Activated CD4-positive, alpha-beta T cell treated with anti-CD3 and anti-CD28 coated beads for 36 hours (primary cell): ENCODE results near the gene SH2D2A. TPM values are rescaled to one million over a fixed set of nuclear protein-coding genes. Genes with fewer than 3 reads are reported as not detected.

ENCODE experiments used
- ATAC-seq: fragments of 200-7000 bp; cut with Tn5 transposase; one replicate; pipeline ENCODE4 v1.10.0; 2021; ENCODE audit warnings: mild to moderate bottlenecking, moderate library complexity
- CTCF ChIA-PET: fragments of 350-600 bp; sonication (Branson Sonifier 250); formaldehyde crosslinking; loops from one replicate; lab custom pipeline; 2021; ENCODE audit warnings: antibody characterized with exemption; lab: Charles Lee
- POLR2A ChIA-PET: fragments of 350-600 bp; sonication (Branson Sonifier 250); formaldehyde crosslinking; loops from one replicate; lab custom pipeline; 2021; ENCODE audit warnings: antibody characterized with exemption, inconsistent platforms; lab: Charles Lee
- DNase-seq: peaks from one replicate; pipeline ENCODE4 v3.0.0-alpha.2; 2020
- H3K27ac Mint-ChIP-seq: one replicate; pipeline ENCODE4 v1.8.0; 2021; ENCODE audit warnings: mixed read lengths
- H3K27me3 Mint-ChIP-seq: one replicate; pipeline ENCODE4 v1.8.0; 2021; ENCODE audit warnings: mixed read lengths
- H3K36me3 Mint-ChIP-seq: one replicate; pipeline ENCODE4 v1.8.0; 2021; ENCODE audit warnings: low read depth, mixed read lengths
- H3K4me1 Mint-ChIP-seq: one replicate; pipeline ENCODE4 v1.8.0; 2021; ENCODE audit warnings: mixed read lengths
- H3K4me3 Mint-ChIP-seq: one replicate; pipeline ENCODE4 v1.8.0; 2021; ENCODE audit warnings: mild to moderate bottlenecking, moderate library complexity, mixed read lengths
- H3K9me3 Mint-ChIP-seq: one replicate; pipeline ENCODE4 v1.8.0; 2021; ENCODE audit warnings: low read depth, mixed read lengths
- intact Hi-C, 2 experiments: fragments of 100-400 bp; cut with DNase I in 1 of 2; cut with micrococcal nuclease in 1 of 2; formaldehyde crosslinking; loops; one replicate each; pipeline versions ENCODE4 v1.14.2 to v1.15.1; 2022 to 2024; cut with DNase I, micrococcal nuclease
- total RNA-seq, 2 experiments: library from RNA; stranded (reverse); gene quantifications; one replicate each; pipeline ENCODE4 v1.2.3, GENCODE V29; 2021

The SH2D2A gene
- total RNA-seq, 2 experiments from 2014 or later = 189 to 211 TPM

DNA sequence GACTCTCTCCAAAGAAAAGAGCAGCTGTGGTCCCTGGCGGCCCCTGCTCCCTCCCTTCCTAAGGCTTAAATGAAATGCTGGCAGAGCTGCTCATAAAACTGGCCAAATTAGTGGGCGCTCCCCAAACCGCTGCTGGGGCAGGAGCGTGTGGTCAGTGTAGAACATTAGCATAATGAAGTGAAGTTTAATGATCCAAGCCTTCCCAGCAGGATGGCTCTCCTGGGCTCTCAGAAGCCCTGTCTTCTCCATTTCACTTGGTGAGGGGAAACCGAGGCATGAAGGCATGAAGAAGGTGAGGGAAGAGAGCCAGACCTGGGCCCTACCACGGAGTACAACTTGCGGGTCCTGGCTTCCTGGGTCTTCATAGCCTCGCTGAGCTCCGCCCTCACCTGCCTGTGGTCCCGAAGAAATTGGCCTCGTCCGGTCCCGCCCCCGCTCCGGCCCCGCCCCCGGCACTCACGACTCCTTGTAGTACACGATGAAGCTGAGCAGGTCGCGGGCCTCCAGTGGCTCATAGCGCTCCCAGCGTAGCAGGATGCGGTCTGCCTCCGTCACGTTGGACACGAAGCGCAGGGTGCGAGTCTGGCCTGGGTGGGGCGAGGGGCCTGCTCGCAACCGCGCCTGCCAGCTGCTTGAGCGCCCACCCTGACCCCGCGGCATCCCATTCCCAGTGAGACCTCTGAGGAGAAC lies 32.0 kb upstream of the SH2D2A start:
- intact Hi-C loops = no loop called here
- H3K36me3 Mint-ChIP-seq = no peaks in the 10 kb centered on the region
- peak overlapping the region; percentile 40 for H3K27ac Mint-ChIP-seq
- DNase-seq = peak; percentile 89
- peak overlapping the region; percentile 53 for H3K4me3 Mint-ChIP-seq
- POLR2A ChIA-PET = interaction anchor here (0.7 kb wide), 1 partner anchor 41 kb away, joined by 3 read pairs; no protein-coding TSS in a partner anchor
- H3K9me3 Mint-ChIP-seq = no peaks in the 10 kb centered on the region
- CTCF ChIA-PET = interaction anchor here (0.6 to 5.9 kb wide), 6 partner anchors 9 to 120 kb away, joined by 3 to 51 read pairs (median 4); partner anchors contain the start of genes INSRR, ISG20L2, METTL25B and NTRK1
- peaks cover 21% of the 10 kb centered on the region for H3K4me1 Mint-ChIP-seq
- peaks cover 33% of the 10 kb centered on the region for H3K27me3 Mint-ChIP-seq
- ATAC-seq = peak; percentile 93

DNA sequence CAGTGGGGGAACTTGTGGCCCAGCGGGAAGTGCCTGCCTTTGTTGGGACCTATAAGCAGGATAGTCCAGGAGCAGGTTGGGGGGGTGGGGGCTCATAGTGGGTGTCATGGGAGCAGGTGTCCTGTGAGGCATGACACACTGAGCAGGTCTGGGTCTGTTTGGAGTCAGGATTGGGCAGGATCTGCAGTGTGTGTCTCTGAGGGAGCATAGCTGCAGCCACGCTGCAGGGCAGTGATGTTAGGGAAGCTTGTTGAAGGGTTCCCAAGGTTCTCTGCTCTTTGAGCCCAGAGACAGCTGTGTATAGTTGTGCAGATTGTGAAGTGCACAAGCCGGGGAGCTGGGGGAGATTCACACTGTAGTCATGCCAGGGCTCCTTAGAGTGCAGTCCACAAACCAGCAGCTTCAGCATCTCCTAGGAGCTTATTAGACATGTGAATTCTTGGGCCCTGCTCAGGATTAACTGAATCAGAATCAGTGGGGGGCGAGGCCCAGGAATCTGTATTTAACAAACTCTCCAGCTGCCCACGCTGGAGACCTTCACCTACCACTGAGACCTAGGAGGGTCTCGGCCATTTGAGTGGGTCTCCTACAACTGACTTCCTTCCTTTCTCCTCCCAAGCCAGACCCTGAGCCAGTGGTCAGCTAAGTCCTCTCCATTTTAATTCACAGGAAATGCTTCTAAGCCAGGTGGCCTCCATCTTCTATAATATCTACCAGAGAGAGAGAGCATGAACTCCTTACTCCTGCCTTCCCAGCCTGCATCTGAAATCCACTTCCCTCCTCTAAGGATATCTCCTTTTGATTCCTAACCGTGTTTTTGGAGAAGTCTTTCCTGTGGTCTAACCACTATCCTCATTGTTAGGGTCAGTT lies 31.2 kb upstream of the SH2D2A start:
- no peaks in the 10 kb centered on the region for H3K9me3 Mint-ChIP-seq
- peaks cover 37% of the 10 kb centered on the region for H3K27me3 Mint-ChIP-seq
- intact Hi-C loops = no loop called here
- H3K4me1 Mint-ChIP-seq = peaks cover 21% of the 10 kb centered on the region
- H3K27ac Mint-ChIP-seq = no peak overlapping the region
- no peaks in the 10 kb centered on the region for H3K36me3 Mint-ChIP-seq
- ATAC-seq (no peak), DNase-seq (no peak)
- no peak overlapping the region for H3K4me3 Mint-ChIP-seq
- ChIA-PET CTCF (interaction anchor here (0.6 to 5.9 kb wide), 7 partner anchors 9 to 119 kb away, joined by 3 to 51 read pairs (median 4); partner anchors contain the start of genes INSRR, ISG20L2, METTL25B and NTRK1), POLR2A (no interaction called here)

DNA sequence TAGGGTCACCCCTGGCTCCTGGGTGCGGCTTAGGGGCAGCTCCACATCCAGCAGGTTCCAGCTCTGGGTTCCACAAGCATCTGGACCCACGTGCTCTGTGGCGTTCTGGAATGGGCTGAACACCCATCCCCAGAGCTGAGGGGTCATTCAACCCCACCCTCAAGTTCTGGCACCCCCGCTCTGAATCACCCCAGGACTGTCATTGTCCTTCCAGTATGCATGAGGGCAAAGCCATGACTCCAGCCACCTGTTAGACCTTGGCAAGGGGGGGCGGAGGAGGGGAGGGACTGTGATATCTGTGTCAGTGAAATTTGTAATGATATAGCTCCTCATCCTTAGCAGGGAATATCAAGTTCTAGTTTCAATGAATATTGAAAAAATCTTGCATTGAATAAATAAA lies 30.0 kb upstream of the SH2D2A start:
- intact Hi-C loops = no loop called here
- no peak for ATAC-seq
- H3K4me3 Mint-ChIP-seq = no peak overlapping the region

DNA sequence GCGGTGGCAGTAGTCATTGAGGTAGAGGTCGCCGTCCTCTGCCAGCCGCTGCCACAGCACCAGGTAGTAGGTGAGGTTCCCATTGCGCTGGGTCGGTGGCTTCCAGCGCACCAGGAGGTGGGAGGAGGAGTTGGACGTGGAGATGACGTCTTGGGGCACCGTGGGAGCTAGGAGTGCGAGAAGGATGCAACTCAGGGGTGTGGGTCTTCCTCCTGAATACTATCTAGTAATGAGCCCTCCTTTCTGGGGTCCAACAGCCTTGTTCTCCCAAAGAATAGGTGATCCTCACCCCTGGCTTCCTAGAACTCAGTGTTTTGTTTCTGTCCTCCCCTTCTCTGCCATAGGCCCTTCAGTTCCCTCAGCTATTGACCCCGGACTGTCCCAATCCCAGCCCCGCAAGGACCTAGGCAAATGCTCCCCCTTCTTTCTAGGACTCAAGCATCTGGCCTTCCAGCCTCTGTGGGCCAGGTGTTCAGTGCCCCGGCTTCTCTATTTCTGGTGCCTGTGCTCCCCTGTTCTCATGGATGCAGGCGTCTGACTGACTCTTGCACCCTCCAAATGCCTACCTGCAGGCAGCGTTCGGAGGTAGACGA lies 29.4 kb upstream of the SH2D2A start:
- POLR2A ChIA-PET = no interaction called here
- ATAC-seq (no peak), DNase-seq (no peak)
- Mint-ChIP-seq H3K9me3 (no peaks in the 10 kb centered on the region), H3K4me1 (peaks cover 21% of the 10 kb centered on the region), H3K27ac (no peak overlapping the region), H3K4me3 (no peak overlapping the region), H3K27me3 (peaks cover 44% of the 10 kb centered on the region), H3K36me3 (no peaks in the 10 kb centered on the region)
- intact Hi-C loops = no loop called here
- CTCF ChIA-PET = interaction anchor here (0.8 to 5.9 kb wide), 5 partner anchors 15 to 80 kb away, joined by 3 to 51 read pairs (median 3); partner anchors contain the start of genes INSRR and NTRK1

More for the DNA sequence above, 30.0 kb upstream of the SH2D2A start:
- no peaks in the 10 kb centered on the region for H3K36me3 Mint-ChIP-seq
- CTCF ChIA-PET = interaction anchor here (0.8 to 5.9 kb wide), 5 partner anchors 14 to 79 kb away, joined by 3 to 51 read pairs (median 3); partner anchors contain the start of genes INSRR and NTRK1
- peaks cover 21% of the 10 kb centered on the region for H3K4me1 Mint-ChIP-seq
- H3K9me3 Mint-ChIP-seq = no peaks in the 10 kb centered on the region
- H3K27me3 Mint-ChIP-seq = peaks cover 42% of the 10 kb centered on the region
- no peak for DNase-seq
- POLR2A ChIA-PET = no interaction called here
- no peak overlapping the region for H3K27ac Mint-ChIP-seq

DNA sequence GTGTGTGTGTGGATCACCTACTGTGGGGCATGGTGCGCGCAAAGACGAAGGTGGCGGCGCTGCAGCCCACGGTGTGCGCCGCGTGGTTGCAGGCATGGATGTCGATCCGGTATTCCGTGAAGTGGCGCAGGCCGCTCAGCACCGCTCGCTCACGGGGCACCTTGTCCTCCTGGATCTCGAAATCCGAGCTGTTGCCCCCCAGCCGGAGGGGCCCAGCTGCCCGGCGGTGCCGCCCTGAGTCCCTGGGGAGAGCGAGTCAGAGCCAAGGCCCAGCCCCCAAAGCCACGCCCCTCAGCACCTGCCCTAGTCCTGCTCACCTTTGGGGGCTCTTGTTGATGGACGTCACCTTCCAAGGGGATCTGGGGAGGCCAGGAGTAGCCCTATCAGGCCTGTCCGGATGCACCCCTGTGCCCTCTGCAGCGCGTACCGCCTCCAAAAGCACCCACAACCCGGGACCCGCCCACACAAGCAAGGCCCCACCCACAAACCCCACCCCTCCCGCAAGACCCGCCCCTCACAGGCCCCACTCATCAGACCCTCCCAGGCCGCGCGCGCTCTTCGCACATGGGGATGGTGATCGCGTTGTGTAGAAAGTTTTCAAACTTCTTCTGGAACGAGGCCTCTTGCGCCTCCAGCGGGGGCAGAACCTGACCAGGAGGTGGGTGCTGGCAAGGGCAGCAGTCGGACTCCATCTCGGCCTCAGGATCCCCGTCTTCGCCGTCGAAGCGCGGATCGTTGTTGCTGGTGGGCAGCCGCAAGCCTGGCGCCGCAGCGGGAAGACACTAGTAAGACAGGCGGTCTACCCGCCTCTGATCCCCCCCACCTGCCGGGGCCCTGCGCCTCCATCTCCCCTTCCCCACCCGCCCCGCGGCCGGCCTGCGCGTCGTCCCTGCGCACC lies 28.7 kb upstream of the SH2D2A start:
- peak; percentile 35 for ATAC-seq
- H3K36me3 Mint-ChIP-seq = no peaks in the 10 kb centered on the region
- peak; percentile 63 for DNase-seq
- peaks cover 46% of the 10 kb centered on the region for H3K27me3 Mint-ChIP-seq
- peak overlapping the region; percentile 13 for H3K4me3 Mint-ChIP-seq
- POLR2A ChIA-PET = no interaction called here
- peaks cover 21% of the 10 kb centered on the region for H3K4me1 Mint-ChIP-seq
- H3K27ac Mint-ChIP-seq = no peak overlapping the region
- intact Hi-C loops = no loop called here
- no peaks in the 10 kb centered on the region for H3K9me3 Mint-ChIP-seq
- CTCF ChIA-PET = interaction anchor here (0.7 to 5.9 kb wide), 4 partner anchors 15 to 155 kb away, joined by 3 to 51 read pairs (median 4); partner anchors contain the start of genes INSRR and NTRK1

DNA sequence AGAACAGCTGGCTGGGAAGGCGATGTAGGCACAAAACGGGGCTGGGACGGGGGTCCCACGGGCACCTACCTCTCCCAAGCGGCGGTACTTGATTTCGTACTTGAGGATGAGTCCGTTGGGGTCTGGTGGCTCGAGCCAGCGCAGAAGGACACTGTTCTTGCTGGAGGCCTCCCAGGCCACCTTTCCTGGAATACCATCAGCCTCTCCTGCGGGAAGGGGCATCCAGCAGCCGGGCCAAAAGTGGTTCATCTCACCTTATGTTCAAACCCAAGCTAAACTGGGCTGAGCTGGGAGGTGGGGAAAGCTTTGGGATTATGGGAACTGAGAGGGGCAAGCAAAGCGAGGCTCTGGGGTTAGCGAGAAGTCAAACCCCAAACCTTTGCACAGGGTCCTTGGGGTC lies 28.0 kb upstream of the SH2D2A start:
- ChIA-PET POLR2A (no interaction called here), CTCF (interaction anchor here (0.7 to 1.3 kb wide), 3 partner anchors 15 to 155 kb away, joined by 3 to 4 read pairs (median 3); partner anchors contain the start of gene NTRK1)
- DNase-seq = no peak
- no peak for ATAC-seq
- no peaks in the 10 kb centered on the region for H3K9me3 Mint-ChIP-seq
- H3K4me3 Mint-ChIP-seq = no peak overlapping the region
- H3K27ac Mint-ChIP-seq = no peak overlapping the region
- no peaks in the 10 kb centered on the region for H3K36me3 Mint-ChIP-seq
- H3K27me3 Mint-ChIP-seq = peaks cover 48% of the 10 kb centered on the region
- intact Hi-C loops = no loop called here
- H3K4me1 Mint-ChIP-seq = peaks cover 21% of the 10 kb centered on the region

DNA sequence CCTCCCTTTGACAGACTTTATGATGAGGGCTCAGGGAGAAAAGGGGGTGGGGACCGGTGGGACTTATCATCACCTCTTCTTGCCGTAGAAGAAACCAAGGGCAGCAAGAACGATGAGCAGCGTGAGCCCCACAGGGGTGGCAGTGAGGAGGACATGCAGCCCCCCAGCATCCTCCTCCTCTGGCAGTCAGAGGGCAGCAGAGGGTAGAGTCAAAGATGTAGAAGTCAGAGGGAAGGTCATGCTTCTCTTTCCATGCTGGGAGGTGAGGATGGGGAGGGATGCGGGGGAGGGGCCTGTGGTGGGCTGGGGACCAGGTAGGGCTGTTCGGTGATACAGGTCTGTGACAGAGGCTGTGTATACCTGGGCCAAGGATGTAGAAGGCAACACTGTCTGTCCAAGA lies 27.5 kb upstream of the SH2D2A start:
- no peak overlapping the region for H3K4me3 Mint-ChIP-seq
- no peak overlapping the region for H3K27ac Mint-ChIP-seq
- peaks cover 49% of the 10 kb centered on the region for H3K27me3 Mint-ChIP-seq
- POLR2A ChIA-PET = no interaction called here
- H3K36me3 Mint-ChIP-seq = no peaks in the 10 kb centered on the region
- peaks cover 20% of the 10 kb centered on the region for H3K4me1 Mint-ChIP-seq
- ATAC-seq (no peak), DNase-seq (no peak)
- intact Hi-C loops = no loop called here
- CTCF ChIA-PET = interaction anchor here (0.7 to 1.3 kb wide), 2 partner anchors 16 to 62 kb away, joined by 3 to 4 read pairs; partner anchors contain the start of gene NTRK1
- no peaks in the 10 kb centered on the region for H3K9me3 Mint-ChIP-seq

DNA sequence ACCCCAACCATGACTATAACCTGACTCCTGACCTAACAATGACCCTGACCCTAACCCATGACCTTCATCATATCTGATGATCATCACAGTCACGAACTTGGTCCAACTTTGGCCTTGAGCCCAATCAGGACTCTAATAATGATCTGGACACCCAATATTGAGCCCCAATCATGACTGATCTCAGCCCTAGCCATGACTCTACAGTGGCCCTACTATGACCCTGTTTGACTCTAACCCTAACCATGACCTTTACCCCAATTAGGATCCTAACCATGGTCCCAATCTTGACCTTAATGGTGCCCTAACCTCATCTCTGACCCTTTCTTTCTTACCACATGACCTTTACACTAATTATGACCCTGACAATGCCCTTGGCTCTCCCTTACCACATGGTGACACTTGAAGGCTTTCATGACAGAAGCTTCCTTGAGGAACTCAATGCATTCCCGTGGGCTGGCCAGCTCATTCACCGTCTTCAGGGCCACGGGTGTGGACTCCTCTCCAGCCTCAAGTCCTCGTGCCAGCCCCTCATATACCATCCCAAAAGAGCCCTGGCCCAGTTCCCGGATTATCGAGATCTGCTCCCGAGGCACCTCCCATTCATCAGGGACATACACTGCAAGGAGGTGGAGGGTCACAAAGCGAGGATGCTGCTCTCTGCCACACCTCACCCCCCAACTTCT lies 26.1 kb upstream of the SH2D2A start:
- DNase-seq = no peak
- intact Hi-C loops = no loop called here
- Mint-ChIP-seq H3K27me3 (peaks cover 53% of the 10 kb centered on the region), H3K4me3 (no peak overlapping the region), H3K9me3 (no peaks in the 10 kb centered on the region), H3K27ac (no peak overlapping the region), H3K36me3 (no peaks in the 10 kb centered on the region), H3K4me1 (peaks cover 13% of the 10 kb centered on the region)
- ATAC-seq = no peak
- CTCF ChIA-PET = no interaction called here
- POLR2A ChIA-PET = no interaction called here

DNA sequence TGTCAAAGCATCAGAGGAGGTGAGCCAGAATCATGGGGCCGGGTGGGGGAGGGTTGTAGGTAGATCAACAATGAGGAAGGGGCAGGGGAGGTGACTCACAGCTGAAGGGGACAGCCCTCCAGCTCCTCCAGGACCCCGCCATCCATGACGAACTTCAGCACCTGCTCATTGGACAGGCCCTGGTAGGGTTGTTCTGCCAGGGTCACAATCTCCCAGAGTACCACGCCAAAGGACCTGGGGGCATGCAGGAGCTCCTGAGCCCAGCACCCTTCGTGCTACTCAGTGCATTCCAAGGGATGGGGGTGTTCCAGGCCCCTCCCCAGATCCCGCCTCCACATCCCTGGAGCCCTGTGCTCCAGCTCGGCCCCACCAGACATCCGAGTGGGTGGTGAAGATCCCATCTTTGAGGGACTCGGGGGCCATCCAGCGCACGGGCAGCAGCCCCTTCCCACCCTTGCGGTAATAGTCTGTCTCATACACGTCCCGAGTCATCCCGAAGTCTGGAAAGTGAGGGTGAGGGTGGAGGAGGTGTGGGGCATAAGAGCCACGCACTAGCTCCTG lies 24.7 kb upstream of the SH2D2A start:
- intact Hi-C loops = no loop called here
- POLR2A ChIA-PET = no interaction called here
- CTCF ChIA-PET = interaction anchor here (0.6 to 7.1 kb wide), 5 partner anchors 14 to 49 kb away, joined by 3 to 84 read pairs (median 3); partner anchors contain the start of genes INSRR and NTRK1
- Mint-ChIP-seq H3K4me3 (no peak overlapping the region), H3K4me1 (peaks cover 22% of the 10 kb centered on the region), H3K27ac (no peak overlapping the region), H3K9me3 (no peaks in the 10 kb centered on the region), H3K27me3 (peaks cover 45% of the 10 kb centered on the region), H3K36me3 (no peaks in the 10 kb centered on the region)
- ATAC-seq (no peak), DNase-seq (no peak)

DNA sequence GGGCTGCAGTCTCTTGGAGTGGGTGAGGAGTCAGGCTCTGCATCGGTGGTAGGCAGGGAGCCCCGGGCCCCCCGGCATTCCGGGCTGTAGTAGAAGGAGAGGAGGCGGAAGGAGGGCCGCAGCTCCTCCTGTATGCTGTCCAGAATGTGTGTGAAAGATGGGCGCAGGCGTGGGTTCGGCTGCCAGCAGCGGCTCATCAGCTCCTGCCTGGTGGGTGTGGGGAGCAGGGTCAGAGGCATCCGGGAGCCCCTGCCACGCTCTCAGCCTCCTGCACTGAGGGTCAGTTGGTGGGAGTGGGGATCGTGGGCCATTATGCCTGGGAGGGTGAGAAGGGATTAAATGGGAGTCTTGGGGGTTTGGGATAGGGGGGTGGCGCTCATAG lies 24.2 kb upstream of the SH2D2A start:
- Mint-ChIP-seq H3K27me3 (peaks cover 40% of the 10 kb centered on the region), H3K4me3 (no peak overlapping the region), H3K9me3 (no peaks in the 10 kb centered on the region), H3K4me1 (peaks cover 27% of the 10 kb centered on the region), H3K27ac (no peak overlapping the region), H3K36me3 (no peaks in the 10 kb centered on the region)
- POLR2A ChIA-PET = no interaction called here
- DNase-seq = no peak
- CTCF ChIA-PET = interaction anchor here (0.7 to 7.1 kb wide), 5 partner anchors 15 to 49 kb away, joined by 3 to 84 read pairs (median 3); partner anchors contain the start of genes INSRR and NTRK1
- no peak for ATAC-seq
- intact Hi-C loops = no loop called here
